Sigmoid colon (tissue), 7 donors: ENCODE data around the gene HSF4. TPM values are rescaled to one million over a fixed set of nuclear protein-coding genes. Genes with fewer than 3 reads are reported as not detected.

ENCODE experiments used
- DNase-seq: peaks from one replicate; pipeline ENCODE4 v3.0.0-alpha.2; 2019
- H3K27ac ChIP-seq, 4 donors: fragments of 200-600 bp; sonication (generic); one replicate each; pipeline ENCODE4 v1.5.1; 2016 to 2019; ENCODE audit warnings: mild to moderate bottlenecking in 1 of 4
- H3K27me3 ChIP-seq, 3 donors: fragments of 200-600 bp; sonication (generic); one replicate each; pipeline ENCODE4 v1.5.1; 2019; ENCODE audit warnings: mild to moderate bottlenecking in 1 of 3
- H3K36me3 ChIP-seq, 4 donors: fragments of 200-600 bp; sonication (generic); one replicate each; pipeline ENCODE4 v1.5.1; 2016 to 2019
- H3K4me1 ChIP-seq, 4 donors: fragments of 200-600 bp; sonication (generic); one replicate each; pipeline ENCODE4 v1.5.1; 2017 to 2019
- H3K4me3 ChIP-seq, 4 donors: fragments of 200-600 bp; sonication (generic); one replicate each; pipeline ENCODE4 v1.5.1; 2017 to 2019; ENCODE audit warnings: mild to moderate bottlenecking in 2 of 4, moderate library complexity in 1 of 4
- H3K9me3 ChIP-seq, 4 donors: fragments of 200-600 bp in 3 of 4; sonication (generic) in 3 of 4; one replicate each; pipeline versions ENCODE4 v1.5.1 to v1.6.1; 2013 to 2019
- CTCF ChIP-seq, 4 experiments: fragments of 450-650 bp in 3 of 4; fragments of 200-600 bp in 1 of 4; IDR thresholded peaks; one replicate each; pipeline ENCODE4 v1.5.1; 2016 to 2019; ENCODE audit warnings: antibody characterized with exemption in 4 of 4, mild to moderate bottlenecking in 3 of 4, moderate library complexity in 2 of 4
- EP300 ChIP-seq, 4 donors: sonication (generic); formaldehyde crosslinking; IDR thresholded peaks; one replicate each; pipeline ENCODE4 v1.6.1; 2017; ENCODE audit warnings: antibody characterized with exemption in 4 of 4
- POLR2A ChIP-seq, 2 donors: fragments of 450-650 bp; IDR thresholded peaks; one replicate each; pipeline ENCODE4 v1.6.1; 2016; ENCODE audit warnings: antibody characterized with exemption in 2 of 2, mild to moderate bottlenecking in 2 of 2, moderate library complexity in 2 of 2
- POLR2AphosphoS5 ChIP-seq, 4 donors: sonication (generic); formaldehyde crosslinking; IDR thresholded peaks; one replicate each; pipeline ENCODE4 v1.6.1; 2017; ENCODE audit warnings: antibody characterized with exemption in 4 of 4
- WGBS, 2 donors: extraction: QIAGEN DNeasy Blood & Tissue Kit; methylation state at CpG; one replicate each; pipeline ENCODE4 v1.1.7; 2013; 5-methylcytosine and 5-hydroxymethylcytosine counted together
- intact Hi-C: fragments of 100-400 bp; cut with DNase I; formaldehyde crosslinking; loops from one replicate; pipeline ENCODE4 v1.15.1; 2023
- polyA plus RNA-seq, 3 donors: library from polyadenylated mRNA; stranded (reverse); fragments of 200-250 nt; gene quantifications; one replicate each; pipeline ENCODE4 v1.2.3, GENCODE V29; 2013
- total RNA-seq, 4 donors: library from RNA; depleted of rRNA; stranded (reverse); fragments of >200 nt; gene quantifications; one replicate each; pipeline ENCODE4 v1.1.0, GENCODE V29; 2016
- donor health status: healthy with polysubstance abuse.
- donor health status: Bipolar disorder and iron deficiency.
- donor health status: healthy.

The HSF4 gene
- total and polyA plus RNA-seq, 7 donors, result 1.2 to 109 (median 21.2) TPM

DNA sequence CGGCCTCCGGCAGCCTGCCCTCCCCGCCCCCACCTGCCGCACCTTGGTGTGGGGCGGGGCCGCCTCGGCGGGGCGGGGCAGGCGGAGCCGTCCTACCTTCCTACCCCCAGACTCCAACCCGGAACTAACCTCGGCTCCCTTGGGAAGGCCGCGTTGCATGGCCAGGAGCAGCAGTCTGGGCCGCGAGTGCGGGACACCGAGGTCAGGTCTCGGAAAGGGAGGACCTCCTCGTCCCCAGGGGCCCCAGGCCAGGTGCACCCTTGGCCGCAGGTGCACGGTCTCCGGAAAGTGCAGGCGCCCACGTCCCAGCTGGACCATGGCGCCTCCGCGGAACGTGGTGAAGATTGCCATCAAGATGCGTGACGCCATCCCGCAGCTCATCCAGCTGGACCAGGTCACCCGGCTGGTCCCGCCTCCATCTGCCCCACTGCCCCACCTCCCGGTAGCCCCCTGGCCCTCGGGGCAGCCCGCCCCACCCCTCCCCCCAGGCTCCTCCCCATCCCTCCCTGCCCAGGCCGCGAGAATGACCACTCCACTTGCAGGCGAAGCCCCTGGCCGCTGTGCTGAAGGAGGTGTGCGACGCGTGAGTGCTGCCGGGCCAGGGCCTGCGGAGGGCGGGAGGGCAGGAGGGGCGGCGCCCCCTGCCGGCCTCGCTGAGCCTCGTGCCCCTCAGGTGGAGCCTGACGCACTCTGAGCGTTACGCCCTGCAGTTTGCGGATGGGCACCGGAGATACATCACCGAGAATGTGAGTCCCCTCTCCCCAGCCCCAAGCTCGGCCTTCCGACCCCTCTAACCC, 34.7 kb downstream of the HSF4 start, which contains the start of gene ELMO3:
Gene ELMO3 (plus strand): TSS at position 121 of the 797 bp plus-strand sequence. CDS start 196 bp downstream, at position 317.
- no peaks in the 10 kb centered on the region for H3K27me3 ChIP-seq
- H3K4me3 ChIP-seq, result peak within 1 kb of the TSS in 1 of 4 donors; percentile 13
- intact Hi-C loops, result no loop called here
- DNase-seq, result no peak
- peaks cover 31 to 53% (median 46%) of the 10 kb centered on the region in 4 donors for H3K36me3 ChIP-seq
- TF ChIP-seq POLR2AphosphoS5 (IDR thresholded peaks at IDR 0.05) (peak in 1 of 4 donors; percentile 58), EP300 (IDR thresholded peaks at IDR 0.05) (no peak), CTCF (IDR thresholded peaks at IDR 0.05) (peak in 2 of 4 experiments; percentile 19 to 40), POLR2A (IDR thresholded peaks at IDR 0.05) (peak in 1 of 2 donors; percentile 63)
- H3K9me3 ChIP-seq, result no peaks in the 10 kb centered on the region
- H3K27ac ChIP-seq, result peak within 1 kb of the TSS in 1 of 4 donors; percentile 20
- peaks cover 0 to 13% (median 11%) of the 10 kb centered on the region in 4 donors for H3K4me1 ChIP-seq
- 17 to 63% methylated on average over 61 of the region's 61 CpGs for WGBS, 2 donors

- peaks cover 0 to 11% (median 10%) of the 10 kb centered on the region in 4 donors for H3K4me1 ChIP-seq
- H3K36me3 ChIP-seq, result peaks cover 25 to 47% (median 41%) of the 10 kb centered on the region in 4 donors
- TF ChIP-seq CTCF (IDR thresholded peaks at IDR 0.05) (no peak), EP300 (IDR thresholded peaks at IDR 0.05) (no peak), POLR2A (IDR thresholded peaks at IDR 0.05) (no peak), POLR2AphosphoS5 (IDR thresholded peaks at IDR 0.05) (no peak)
- intact Hi-C loops, result no loop called here
- no peak overlapping the region for H3K4me3 ChIP-seq
- 18 to 56% methylated on average over 22 of the region's 22 CpGs for WGBS, 2 donors
- H3K9me3 ChIP-seq, result no peaks in the 10 kb centered on the region
- DNase-seq, result no peak
- H3K27me3 ChIP-seq, result no peaks in the 10 kb centered on the region
- H3K27ac ChIP-seq, result no peak overlapping the region
These were observed 35.3 kb downstream of the HSF4 start for GRCh38 chr16:67199808-67200198.

DNA sequence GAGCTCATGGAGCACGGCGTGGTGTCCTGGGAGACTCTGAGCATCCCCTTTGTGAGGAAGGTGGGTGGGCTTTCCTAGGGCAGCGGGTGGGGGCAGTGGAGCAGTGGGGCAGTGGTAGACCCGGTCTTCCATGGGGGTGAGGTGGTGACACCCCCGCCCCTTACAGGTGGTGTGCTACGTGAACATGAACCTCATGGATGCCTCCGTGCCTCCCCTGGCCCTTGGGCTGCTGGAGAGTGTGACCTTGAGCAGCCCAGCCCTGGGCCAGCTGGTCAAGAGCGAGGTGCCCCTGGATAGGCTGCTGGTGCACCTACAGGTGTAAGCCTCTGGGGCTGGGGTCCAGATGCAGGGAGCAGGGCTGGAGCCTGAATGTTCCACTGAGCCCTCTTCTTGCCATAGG, 35.9 kb downstream of the HSF4 start:
- Histone ChIP-seq H3K4me3 (no peak overlapping the region), H3K27me3 (no peaks in the 10 kb centered on the region), H3K27ac (no peak overlapping the region), H3K4me1 (peaks cover 0 to 11% (median 10%) of the 10 kb centered on the region in 4 donors), H3K9me3 (no peaks in the 10 kb centered on the region), H3K36me3 (peaks cover 21 to 40% (median 34%) of the 10 kb centered on the region in 4 donors)
- no peak for TF ChIP-seq POLR2AphosphoS5 (IDR thresholded peaks at IDR 0.05)
- no peak for TF ChIP-seq POLR2A (IDR thresholded peaks at IDR 0.05)
- no peak for TF ChIP-seq CTCF (IDR thresholded peaks at IDR 0.05)
- 89 to 93% methylated on average over 8 of the region's 8 CpGs for WGBS, 2 donors
- intact Hi-C loops, result no loop called here
- DNase-seq, result no peak

- Histone ChIP-seq H3K4me1 (peaks cover 0 to 11% (median 10%) of the 10 kb centered on the region in 4 donors), H3K4me3 (no peak overlapping the region), H3K27me3 (no peaks in the 10 kb centered on the region), H3K9me3 (no peaks in the 10 kb centered on the region), H3K36me3 (peaks cover 9 to 28% (median 22%) of the 10 kb centered on the region in 4 donors), H3K27ac (no peak overlapping the region)
- TF ChIP-seq POLR2AphosphoS5 (IDR thresholded peaks at IDR 0.05), result no peak
- no peak for TF ChIP-seq POLR2A (IDR thresholded peaks at IDR 0.05)
- TF ChIP-seq EP300 (IDR thresholded peaks at IDR 0.05), result no peak
- no peak for TF ChIP-seq CTCF (IDR thresholded peaks at IDR 0.05)
- DNase-seq, result no peak
- 94 to 96% methylated on average over 40 of the region's 40 CpGs for WGBS, 2 donors
- intact Hi-C loops, result no loop called here
These were observed 37.1 kb downstream of the HSF4 start for GRCh38 chr16:67201411-67202345.
